K562 (cell line): Measurements from ENCODE around the gene NAPB. TPM values are rescaled to one million over a fixed set of nuclear protein-coding genes. Genes with fewer than 3 reads are reported as not detected.

Source experiments
- ATAC-seq: fragments of 200-7000 bp; cut with Tn5 transposase; 3 replicates; pipeline ENCODE4 v1.9.1; 2020; ENCODE audit warnings: moderate library complexity
- BruUV-seq: library from RNA; stranded (reverse); fragments of 400-500 nt; replicated peaks from 2 replicates; lab custom pipeline; 2021; lab: Mats Ljungman, UMichigan
- CTCF ChIA-PET: fragments of 300-600 bp; formaldehyde crosslinking; extraction: SDS; loops from one replicate; lab custom pipeline; 2021; ENCODE audit warnings: low intra/inter-chr PET ratio; lab: Yijun Ruan, JAX
- POLR2A ChIA-PET: fragments of 300-600, 350-650 bp; sonication (Branson Sonifier 250); formaldehyde crosslinking; extraction: SDS; loops from one replicate; lab custom pipeline; 2021; ENCODE audit warnings: antibody characterized with exemption, inconsistent platforms; lab: Yijun Ruan, JAX
- DNase-seq, 4 experiments: peaks; one replicate each; pipeline versions ENCODE4 v3.0.0 to v3.0.0-alpha.2; 2011 to 2018; ENCODE audit warnings: low spot score in 3 of 4, mixed read lengths in 3 of 4; ENCODE audit errors: extremely low read depth in 1 of 4
- FAIRE-seq: peaks from 2 replicates; lab custom pipeline; 2011; peaks lifted over from hg19 to GRCh38; lab: Jason Lieb, UNC
- H2AFZ ChIP-seq: 2 replicates; pipeline ENCODE4 v1.6.0; 2011; ENCODE audit warnings: low read depth, low read length, control low read depth, inconsistent platforms
- H3K27ac ChIP-seq: fragments of 200-600 bp; 3 replicates; pipeline ENCODE4 v1.8.0; 2011; ENCODE audit warnings: low read depth, mild to moderate bottlenecking, control low read depth, inconsistent platforms, low read length, moderate library complexity, mixed read lengths; ENCODE audit errors: extremely low read depth
- H3K27me3 ChIP-seq, 2 experiments: fragments of 300-600 bp in 1 of 2; 2 replicates in 1 of 2; 3 replicates in 1 of 2; pipeline versions ENCODE4 v1.6.0 to v1.8.0; 2011; ENCODE audit warnings: inconsistent platforms in 2 of 2, low read length in 2 of 2, mild to moderate bottlenecking in 1 of 2, mixed read lengths in 1 of 2, moderate library complexity in 1 of 2; ENCODE audit not compliant: control insufficient read depth in 2 of 2, insufficient read depth in 2 of 2
- H3K36me3 ChIP-seq: fragments of 300-600 bp; 3 replicates; pipeline ENCODE4 v1.8.0; 2011; ENCODE audit warnings: mild to moderate bottlenecking, low read length, inconsistent platforms; ENCODE audit not compliant: control insufficient read depth, insufficient read depth
- H3K4me1 ChIP-seq, 2 experiments: fragments of 200-600 bp in 1 of 2; replicated peaks in 1 of 2; 2 replicates in 1 of 2; 3 replicates in 1 of 2; pipeline versions ENCODE4 v1.5.1 to v1.8.0; 2011; ENCODE audit warnings: inconsistent platforms in 2 of 2, low read length in 2 of 2, mild to moderate bottlenecking in 1 of 2, mixed read lengths in 1 of 2, moderate library complexity in 1 of 2; ENCODE audit not compliant: control insufficient read depth in 2 of 2, insufficient read depth in 2 of 2
- H3K4me2 ChIP-seq: 2 replicates; pipeline ENCODE4 v1.6.1; 2011; ENCODE audit warnings: low read length, control low read depth, inconsistent platforms, mixed read lengths; ENCODE audit not compliant: insufficient read depth
- H3K4me3 ChIP-seq: fragments of 200-600 bp; sonication (generic), shearing (Covaris generic); 2 replicates; pipeline ENCODE4 v1.5.1; 2016; ENCODE audit warnings: control low read depth, inconsistent platforms
- H3K79me2 ChIP-seq: fragments of 200-600 bp; 3 replicates; pipeline ENCODE4 v1.8.0; 2011; ENCODE audit warnings: low read length, inconsistent platforms; ENCODE audit not compliant: control insufficient read depth, insufficient read depth
- H3K9ac ChIP-seq, 2 experiments: 2 replicates each; pipeline versions ENCODE4 v1.6.0 to v1.6.1; 2011; ENCODE audit warnings: low read depth in 2 of 2, low read length in 2 of 2, control low read depth in 1 of 2, inconsistent platforms in 1 of 2, mild to moderate bottlenecking in 1 of 2, mixed read lengths in 1 of 2; ENCODE audit not compliant: insufficient read depth in 1 of 2
- H3K9me1 ChIP-seq: one replicate; pipeline ENCODE4 v1.6.0; 2011; ENCODE audit warnings: inconsistent platforms, mild to moderate bottlenecking, low read length, moderate library complexity; ENCODE audit not compliant: control insufficient read depth, insufficient read depth
- H3K9me3 ChIP-seq: replicated peaks from 2 replicates; pipeline ENCODE4 v1.5.1; 2011; ENCODE audit warnings: low read depth, low read length, inconsistent platforms; ENCODE audit not compliant: control insufficient read depth, insufficient read depth
- H4K20me1 ChIP-seq: replicated peaks from 2 replicates; pipeline ENCODE4 v1.6.1; 2011; ENCODE audit warnings: low read length, inconsistent platforms, mixed read lengths; ENCODE audit not compliant: control insufficient read depth, insufficient read depth
- JUNB ChIP-seq: fragments of 450-650 bp; formaldehyde crosslinking; conservative IDR thresholded peaks from 2 replicates; pipeline ENCODE4 v1.4.0; 2020; ENCODE audit warnings: mild to moderate bottlenecking
- L3MBTL2 ChIP-seq: fragments of 450-650 bp; IDR thresholded peaks from 2 replicates; pipeline ENCODE4 v1.6.1; 2016; ENCODE audit warnings: mild to moderate bottlenecking, moderate library complexity
- MAFG ChIP-seq: fragments of 450-650 bp; conservative IDR thresholded peaks from 2 replicates; pipeline ENCODE4 v1.6.1; 2016; ENCODE audit warnings: missing genetic modification characterization, missing compliant biosample characterization
- NFIC ChIP-seq: fragments of 450-650 bp; IDR thresholded peaks from 2 replicates; pipeline ENCODE4 v1.6.1; 2017; ENCODE audit warnings: mild to moderate bottlenecking, inconsistent platforms
- NR3C1 ChIP-seq: sonication (generic); formaldehyde crosslinking; IDR thresholded peaks from 2 replicates; pipeline ENCODE4 v1.8.1; 2022; ENCODE audit warnings: missing genetic modification reagents
- PHB2 ChIP-seq: fragments of 450-650 bp; IDR thresholded peaks from 2 replicates; pipeline ENCODE4 v1.6.1; 2017; ENCODE audit warnings: low read depth
- ZNF12 ChIP-seq: sonication (generic); formaldehyde crosslinking; IDR thresholded peaks from 2 replicates; pipeline ENCODE4 v1.4.0; 2020; ENCODE audit warnings: mild to moderate bottlenecking, missing genetic modification reagents
- WGBS: fragments of 100-300 bp; shearing (Covaris generic); methylation state at CpG from one replicate; pipeline ENCODE4 v1.1.6; 2016; ENCODE audit warnings: low coverage, mixed read lengths; ENCODE audit not compliant: insufficient coverage; ENCODE audit errors: missing lambda C conversion rate; 5-methylcytosine and 5-hydroxymethylcytosine counted together
- in situ Hi-C: fragments of 300-500 bp; cut with MboI; formaldehyde crosslinking; loops from 4 replicates; pipeline ENCODE4 v1.15.0; 2018; ENCODE audit warnings: inconsistent platforms, mixed read lengths
- intact Hi-C: fragments of 100-400 bp; cut with micrococcal nuclease; formaldehyde crosslinking; loops from 2 replicates; pipeline ENCODE4 v1.14.2; 2022
- polyA plus RNA-seq, 8 experiments: library from polyadenylated mRNA; depleted of rRNA in 4 of 8; stranded (reverse) in 5 of 8; unstranded in 3 of 8; fragments of >200 nt; fragmentation: Nextera tagmentation in 2 of 8; fragmentation: Illumina TruSeq in 1 of 8; extraction: Ambion mirVana in 2 of 8; extraction: Trizol in 1 of 8; gene quantifications; 2 replicates each; pipeline versions ENCODE4 v1.2.1 to v1.2.3, GENCODE V29; 2011 to 2014; ENCODE audit warnings: inconsistent platforms in 1 of 8, missing spikeins in 1 of 8
- total RNA-seq, 7 experiments: library from RNA; depleted of rRNA in 6 of 7; stranded (reverse); fragments of >200 nt in 6 of 7; fragmentation: Illumina TruSeq in 2 of 7; extraction: Trizol in 2 of 7; gene quantifications; 2 replicates each; pipeline versions ENCODE4 v1.2.1 to v1.2.3, GENCODE V29; 2011 to 2021; ENCODE audit warnings: low replicate concordance in 1 of 7
- TF ChIP-seq, protein P1 (sequence below), 2 experiments: fragments of 150-350 bp in 1 of 2; IDR thresholded peaks; 2 replicates each; pipeline ENCODE4 v1.6.1; 2012 to 2016; ENCODE audit warnings: low read depth in 2 of 2, low read length in 2 of 2, mild to moderate bottlenecking in 1 of 2, moderate library complexity in 1 of 2
- TF ChIP-seq, protein P2 (sequence below): sonication (generic); formaldehyde crosslinking; IDR thresholded peaks from 2 replicates; pipeline ENCODE4 v1.8.0; 2022; ENCODE audit warnings: mild to moderate bottlenecking, missing genetic modification reagents
- TF ChIP-seq, protein P3 (sequence below): sonication (generic); formaldehyde crosslinking; IDR thresholded peaks from 2 replicates; pipeline ENCODE4 v1.8.1; 2023; ENCODE audit warnings: missing genetic modification reagents, mild to moderate bottlenecking, borderline replicate concordance
- TF ChIP-seq, protein P4 (sequence below): fragments of 250-450 bp; sonication (Bioruptor Pico); IDR thresholded peaks from 2 replicates; pipeline ENCODE4 v1.8.0; 2022; ENCODE audit warnings: inconsistent platforms

The NAPB gene
- total and polyA plus RNA-seq, 9 of the 15 experiments (the other 6 are each of a cell fraction or from before 2014, with no cell fraction given) = 1.4 to 7.7 (median 5.2) TPM

DNA sequence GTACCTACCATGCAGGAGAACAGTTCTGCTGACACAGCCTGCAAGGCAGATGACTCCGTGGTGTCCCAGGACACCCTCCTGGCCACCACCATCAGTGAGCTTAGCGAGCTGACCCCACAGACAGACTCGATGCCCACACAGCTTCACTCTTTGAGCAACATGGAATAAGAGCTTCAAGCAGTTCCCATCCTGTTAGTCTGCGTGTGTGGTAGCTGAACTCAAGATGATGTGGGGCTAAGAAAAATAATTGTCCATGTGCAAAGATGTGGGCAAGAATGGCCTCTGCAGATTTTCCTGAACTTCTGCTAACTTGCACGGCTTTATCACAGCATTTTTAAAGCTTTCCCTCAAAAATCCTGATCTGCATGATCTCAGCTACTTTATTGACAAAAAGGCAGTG is 51.0 kb downstream of the NAPB start:
- H3K4me1 ChIP-seq = peaks cover 8 to 15% of the 10 kb centered on the region in 2 experiments; a peak in 4 of 5 replicates
- no peaks in the 10 kb centered on the region for H3K27me3 ChIP-seq
- peaks cover 32% of the 10 kb centered on the region for H3K79me2 ChIP-seq
- no peak for ATAC-seq
- no peak overlapping the region for H2AFZ ChIP-seq
- WGBS = 88% methylated on average over 5 of the region's 5 CpGs
- peaks cover 6% of the 10 kb centered on the region; the same call in 1 of the 2 replicates for H4K20me1 ChIP-seq
- H3K36me3 ChIP-seq = peaks cover 97% of the 10 kb centered on the region
- no peak for FAIRE-seq
- ChIA-PET POLR2A (interaction anchor here (1.4 kb wide), 1 partner anchor 9 kb away, joined by 3 read pairs; the partner anchor contains the start of gene GZF1), CTCF (no interaction called here)
- no peak overlapping the region for H3K4me2 ChIP-seq
- in situ Hi-C loops (no loop called here), intact Hi-C loops (no loop called here)
- H3K9me1 ChIP-seq = no peaks in the 10 kb centered on the region
- H3K9ac ChIP-seq = no peak overlapping the region
- no peak overlapping the region for H3K27ac ChIP-seq
- no peak for DNase-seq
- no peak overlapping the region for H3K4me3 ChIP-seq
- no TSS peak for BruUV-seq
- no peaks in the 10 kb centered on the region for H3K9me3 ChIP-seq
- TF ChIP-seq, protein P1, sequence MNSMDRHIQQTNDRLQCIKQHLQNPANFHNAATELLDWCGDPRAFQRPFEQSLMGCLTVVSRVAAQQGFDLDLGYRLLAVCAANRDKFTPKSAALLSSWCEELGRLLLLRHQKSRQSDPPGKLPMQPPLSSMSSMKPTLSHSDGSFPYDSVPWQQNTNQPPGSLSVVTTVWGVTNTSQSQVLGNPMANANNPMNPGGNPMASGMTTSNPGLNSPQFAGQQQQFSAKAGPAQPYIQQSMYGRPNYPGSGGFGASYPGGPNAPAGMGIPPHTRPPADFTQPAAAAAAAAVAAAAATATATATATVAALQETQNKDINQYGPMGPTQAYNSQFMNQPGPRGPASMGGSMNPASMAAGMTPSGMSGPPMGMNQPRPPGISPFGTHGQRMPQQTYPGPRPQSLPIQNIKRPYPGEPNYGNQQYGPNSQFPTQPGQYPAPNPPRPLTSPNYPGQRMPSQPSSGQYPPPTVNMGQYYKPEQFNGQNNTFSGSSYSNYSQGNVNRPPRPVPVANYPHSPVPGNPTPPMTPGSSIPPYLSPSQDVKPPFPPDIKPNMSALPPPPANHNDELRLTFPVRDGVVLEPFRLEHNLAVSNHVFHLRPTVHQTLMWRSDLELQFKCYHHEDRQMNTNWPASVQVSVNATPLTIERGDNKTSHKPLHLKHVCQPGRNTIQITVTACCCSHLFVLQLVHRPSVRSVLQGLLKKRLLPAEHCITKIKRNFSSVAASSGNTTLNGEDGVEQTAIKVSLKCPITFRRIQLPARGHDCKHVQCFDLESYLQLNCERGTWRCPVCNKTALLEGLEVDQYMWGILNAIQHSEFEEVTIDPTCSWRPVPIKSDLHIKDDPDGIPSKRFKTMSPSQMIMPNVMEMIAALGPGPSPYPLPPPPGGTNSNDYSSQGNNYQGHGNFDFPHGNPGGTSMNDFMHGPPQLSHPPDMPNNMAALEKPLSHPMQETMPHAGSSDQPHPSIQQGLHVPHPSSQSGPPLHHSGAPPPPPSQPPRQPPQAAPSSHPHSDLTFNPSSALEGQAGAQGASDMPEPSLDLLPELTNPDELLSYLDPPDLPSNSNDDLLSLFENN (IDR thresholded peaks at IDR 0.05; ENCODE audit: low read depth in 2 of 2, low read length in 2 of 2) = no peak
- TF ChIP-seq NFIC = 0 out of 2 replicates have a peak, but pooled peaks have one; percentile 41
- TF ChIP-seq, protein P2, sequence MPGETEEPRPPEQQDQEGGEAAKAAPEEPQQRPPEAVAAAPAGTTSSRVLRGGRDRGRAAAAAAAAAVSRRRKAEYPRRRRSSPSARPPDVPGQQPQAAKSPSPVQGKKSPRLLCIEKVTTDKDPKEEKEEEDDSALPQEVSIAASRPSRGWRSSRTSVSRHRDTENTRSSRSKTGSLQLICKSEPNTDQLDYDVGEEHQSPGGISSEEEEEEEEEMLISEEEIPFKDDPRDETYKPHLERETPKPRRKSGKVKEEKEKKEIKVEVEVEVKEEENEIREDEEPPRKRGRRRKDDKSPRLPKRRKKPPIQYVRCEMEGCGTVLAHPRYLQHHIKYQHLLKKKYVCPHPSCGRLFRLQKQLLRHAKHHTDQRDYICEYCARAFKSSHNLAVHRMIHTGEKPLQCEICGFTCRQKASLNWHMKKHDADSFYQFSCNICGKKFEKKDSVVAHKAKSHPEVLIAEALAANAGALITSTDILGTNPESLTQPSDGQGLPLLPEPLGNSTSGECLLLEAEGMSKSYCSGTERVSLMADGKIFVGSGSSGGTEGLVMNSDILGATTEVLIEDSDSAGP (CRISPR knock-in tag) = no peak
- no peak for TF ChIP-seq NR3C1 (CRISPR knock-in tag)
- TF ChIP-seq ZNF12 (CRISPR knock-in tag) = no peak
- TF ChIP-seq, protein P3, sequence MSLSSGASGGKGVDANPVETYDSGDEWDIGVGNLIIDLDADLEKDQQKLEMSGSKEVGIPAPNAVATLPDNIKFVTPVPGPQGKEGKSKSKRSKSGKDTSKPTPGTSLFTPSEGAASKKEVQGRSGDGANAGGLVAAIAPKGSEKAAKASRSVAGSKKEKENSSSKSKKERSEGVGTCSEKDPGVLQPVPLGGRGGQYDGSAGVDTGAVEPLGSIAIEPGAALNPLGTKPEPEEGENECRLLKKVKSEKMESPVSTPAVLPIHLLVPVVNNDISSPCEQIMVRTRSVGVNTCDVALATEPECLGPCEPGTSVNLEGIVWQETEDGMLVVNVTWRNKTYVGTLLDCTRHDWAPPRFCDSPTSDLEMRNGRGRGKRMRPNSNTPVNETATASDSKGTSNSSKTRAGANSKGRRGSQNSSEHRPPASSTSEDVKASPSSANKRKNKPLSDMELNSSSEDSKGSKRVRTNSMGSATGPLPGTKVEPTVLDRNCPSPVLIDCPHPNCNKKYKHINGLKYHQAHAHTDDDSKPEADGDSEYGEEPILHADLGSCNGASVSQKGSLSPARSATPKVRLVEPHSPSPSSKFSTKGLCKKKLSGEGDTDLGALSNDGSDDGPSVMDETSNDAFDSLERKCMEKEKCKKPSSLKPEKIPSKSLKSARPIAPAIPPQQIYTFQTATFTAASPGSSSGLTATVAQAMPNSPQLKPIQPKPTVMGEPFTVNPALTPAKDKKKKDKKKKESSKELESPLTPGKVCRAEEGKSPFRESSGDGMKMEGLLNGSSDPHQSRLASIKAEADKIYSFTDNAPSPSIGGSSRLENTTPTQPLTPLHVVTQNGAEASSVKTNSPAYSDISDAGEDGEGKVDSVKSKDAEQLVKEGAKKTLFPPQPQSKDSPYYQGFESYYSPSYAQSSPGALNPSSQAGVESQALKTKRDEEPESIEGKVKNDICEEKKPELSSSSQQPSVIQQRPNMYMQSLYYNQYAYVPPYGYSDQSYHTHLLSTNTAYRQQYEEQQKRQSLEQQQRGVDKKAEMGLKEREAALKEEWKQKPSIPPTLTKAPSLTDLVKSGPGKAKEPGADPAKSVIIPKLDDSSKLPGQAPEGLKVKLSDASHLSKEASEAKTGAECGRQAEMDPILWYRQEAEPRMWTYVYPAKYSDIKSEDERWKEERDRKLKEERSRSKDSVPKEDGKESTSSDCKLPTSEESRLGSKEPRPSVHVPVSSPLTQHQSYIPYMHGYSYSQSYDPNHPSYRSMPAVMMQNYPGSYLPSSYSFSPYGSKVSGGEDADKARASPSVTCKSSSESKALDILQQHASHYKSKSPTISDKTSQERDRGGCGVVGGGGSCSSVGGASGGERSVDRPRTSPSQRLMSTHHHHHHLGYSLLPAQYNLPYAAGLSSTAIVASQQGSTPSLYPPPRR (CRISPR knock-in tag) = no peak
- no peak for TF ChIP-seq PHB2
- TF ChIP-seq MAFG (tag) = no peak
- TF ChIP-seq, protein P4, sequence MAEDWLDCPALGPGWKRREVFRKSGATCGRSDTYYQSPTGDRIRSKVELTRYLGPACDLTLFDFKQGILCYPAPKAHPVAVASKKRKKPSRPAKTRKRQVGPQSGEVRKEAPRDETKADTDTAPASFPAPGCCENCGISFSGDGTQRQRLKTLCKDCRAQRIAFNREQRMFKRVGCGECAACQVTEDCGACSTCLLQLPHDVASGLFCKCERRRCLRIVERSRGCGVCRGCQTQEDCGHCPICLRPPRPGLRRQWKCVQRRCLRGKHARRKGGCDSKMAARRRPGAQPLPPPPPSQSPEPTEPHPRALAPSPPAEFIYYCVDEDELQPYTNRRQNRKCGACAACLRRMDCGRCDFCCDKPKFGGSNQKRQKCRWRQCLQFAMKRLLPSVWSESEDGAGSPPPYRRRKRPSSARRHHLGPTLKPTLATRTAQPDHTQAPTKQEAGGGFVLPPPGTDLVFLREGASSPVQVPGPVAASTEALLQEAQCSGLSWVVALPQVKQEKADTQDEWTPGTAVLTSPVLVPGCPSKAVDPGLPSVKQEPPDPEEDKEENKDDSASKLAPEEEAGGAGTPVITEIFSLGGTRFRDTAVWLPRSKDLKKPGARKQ = no peak
- TF ChIP-seq L3MBTL2 = no peak
- no peak for TF ChIP-seq JUNB (CRISPR knock-in tag)
